SIG-M5 treated with dmso at 0.1 percent for 504 hours (cell line): ENCODE data around the gene LHX6.

Experiments
- DNase-seq: peaks from one replicate; lab custom pipeline; 2025; ENCODE audit not compliant: unreplicated experiment; lab: John Stamatoyannopoulos, UW

LHX6 gene

DNA sequence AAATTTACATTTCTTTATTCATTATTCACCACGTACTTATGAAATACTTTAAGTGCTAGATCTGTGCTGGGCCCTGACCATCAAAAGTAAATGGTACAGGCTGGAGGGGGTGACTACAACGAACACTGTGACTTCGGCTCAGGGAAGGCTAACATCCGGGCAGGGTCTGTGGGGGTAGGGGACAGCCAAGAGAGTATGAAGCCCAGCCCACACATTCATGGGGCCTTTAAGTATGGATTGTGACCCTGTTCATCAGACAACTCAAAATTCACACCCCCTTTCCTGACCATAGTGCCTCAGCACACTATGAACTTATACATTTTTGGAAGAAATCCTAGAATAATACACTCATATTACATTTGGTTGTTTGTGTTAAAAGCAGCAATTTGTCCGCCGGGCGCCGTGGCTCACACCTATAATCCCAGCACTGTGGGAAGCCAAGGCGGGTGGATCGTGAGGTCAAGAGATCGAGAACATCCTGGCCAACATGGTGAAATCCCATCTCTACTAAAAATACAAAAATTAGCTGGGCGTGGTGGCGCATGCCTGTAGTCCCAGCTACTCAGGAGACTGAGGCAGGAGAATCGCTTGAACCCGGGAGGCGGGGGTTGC is 35.7 kb downstream of the LHX6 start:
- DNase-seq = no peak

DNA sequence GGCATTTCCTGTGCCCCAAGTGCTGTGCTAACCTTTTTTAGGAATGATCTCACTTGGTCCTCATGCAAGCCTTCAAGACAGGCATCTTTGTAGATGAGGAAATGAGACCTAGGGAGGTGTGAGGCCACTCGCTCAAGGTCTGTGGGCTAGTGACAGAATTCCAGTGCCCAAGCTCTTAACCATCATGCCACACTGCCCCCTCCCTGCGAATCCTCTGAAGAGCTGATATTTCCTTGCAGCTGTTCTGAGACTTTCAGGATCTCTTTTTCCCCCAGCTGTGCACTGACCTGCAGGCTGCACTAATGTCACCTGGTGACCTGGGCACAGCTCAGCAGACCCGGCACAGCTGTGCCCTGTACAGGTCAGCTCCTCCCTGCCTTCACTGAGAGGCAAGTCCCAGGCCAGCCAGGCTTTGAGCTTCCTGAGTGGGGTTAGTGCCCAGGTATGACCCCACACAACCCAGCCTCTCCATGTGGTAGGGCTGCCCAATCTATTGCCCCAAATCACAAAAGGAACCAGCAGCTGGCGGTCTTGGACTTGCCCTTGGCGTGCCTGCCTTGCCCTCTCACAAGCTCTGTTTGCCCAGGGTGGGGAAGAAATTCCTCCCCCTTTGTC is 36.4 kb downstream of the LHX6 start:
- DNase-seq = no peak

DNA sequence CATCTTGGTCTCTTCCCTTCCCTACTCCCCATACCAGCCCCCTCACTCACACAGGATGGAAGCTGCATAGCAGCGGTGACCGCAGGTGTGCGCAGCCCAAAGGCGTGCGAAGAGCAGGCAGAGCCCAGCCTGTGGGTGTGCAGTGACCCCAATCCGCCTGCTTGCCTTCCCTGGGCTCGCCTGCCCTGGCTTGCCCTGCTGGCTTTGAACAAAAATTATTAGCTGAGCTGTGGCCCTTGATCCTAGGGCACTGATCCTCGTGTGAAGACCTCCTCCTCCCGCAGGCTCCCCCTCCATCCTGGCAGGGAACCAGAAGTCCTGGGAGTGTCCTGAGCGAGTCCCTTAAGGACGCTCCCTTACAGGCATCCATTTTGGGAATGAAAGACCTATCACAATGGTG is 37.2 kb downstream of the LHX6 start:
- DNase-seq = no peak

GRCh38 chr9:122190597-122191381 is 38.0 kb downstream of the LHX6 start:
- DNase-seq = no peak

GRCh38 chr9:122188369-122188768 is 40.4 kb downstream of the LHX6 start:
- DNase-seq = no peak

DNA sequence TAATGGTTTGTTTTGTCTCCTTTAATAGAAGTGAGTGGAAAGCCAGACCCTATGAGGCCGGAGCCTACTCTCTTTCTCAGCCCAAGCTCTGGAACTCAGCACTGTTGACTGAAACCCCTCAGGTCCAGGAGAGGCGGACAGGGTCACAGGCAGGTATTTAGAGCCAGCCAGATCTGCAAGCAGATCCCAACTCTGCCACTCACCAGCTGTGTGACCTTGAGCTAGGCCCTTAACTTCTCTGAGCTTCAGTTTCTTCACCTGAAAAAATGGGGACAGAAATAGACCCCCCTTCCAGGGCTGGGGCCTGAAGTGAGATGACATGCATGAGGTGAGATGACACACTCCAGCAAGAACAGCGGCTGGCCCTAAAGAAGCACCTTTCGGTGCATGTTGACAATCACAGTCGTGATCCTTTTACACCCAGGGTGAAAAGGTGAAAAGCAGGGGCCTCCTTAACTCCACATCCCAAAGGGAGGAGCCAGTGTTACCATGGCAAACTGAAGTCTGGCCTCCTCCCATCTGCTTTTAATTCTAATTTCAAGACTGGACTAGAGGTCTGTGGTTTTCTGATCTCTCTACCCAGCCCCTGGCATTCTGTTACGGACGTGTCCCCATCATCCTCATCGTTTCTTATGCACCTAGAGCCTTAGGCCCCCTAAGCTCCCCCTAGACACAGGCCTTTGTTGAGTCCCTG is 41.8 kb downstream of the LHX6 start:
- no peak for DNase-seq

DNA sequence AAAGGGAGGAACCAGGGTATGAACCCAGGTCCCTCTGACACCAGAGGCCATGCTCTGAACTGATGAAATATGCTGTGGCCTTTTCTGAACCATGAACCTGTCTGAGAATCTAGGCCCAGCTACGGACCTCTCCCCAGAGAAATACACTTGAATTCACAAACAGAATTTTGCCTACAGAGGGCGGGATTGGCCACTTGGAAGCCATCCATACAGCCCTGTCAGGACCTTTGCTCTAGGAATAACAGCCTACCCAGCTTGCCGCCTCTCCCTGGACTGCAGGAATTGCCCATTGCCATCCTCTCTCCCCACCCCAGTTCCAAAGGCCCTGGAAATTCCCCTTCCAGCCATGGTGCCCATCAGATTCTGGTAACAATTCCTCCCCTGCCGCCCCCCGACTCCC is 42.5 kb downstream of the LHX6 start:
- DNase-seq = no peak

DNA sequence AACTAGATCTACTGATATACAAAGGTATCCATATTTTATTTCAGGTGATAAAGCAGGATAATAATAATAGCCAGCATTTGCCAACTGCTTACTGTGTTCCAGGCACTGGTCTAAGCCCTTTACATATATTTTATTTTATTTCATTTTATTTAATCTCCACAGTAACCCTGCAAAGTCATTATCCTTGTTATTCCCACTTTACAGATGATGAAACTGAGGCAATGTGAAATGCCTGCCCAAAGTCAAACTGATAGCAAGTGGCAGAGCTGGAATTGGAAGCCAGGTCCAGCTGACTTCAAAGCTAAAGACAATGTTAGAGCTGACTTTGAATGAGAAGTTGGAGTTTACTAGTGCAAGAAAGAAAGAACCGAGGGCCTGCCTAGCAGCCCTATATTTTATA is 44.2 kb downstream of the LHX6 start:
- no peak for DNase-seq

DNA sequence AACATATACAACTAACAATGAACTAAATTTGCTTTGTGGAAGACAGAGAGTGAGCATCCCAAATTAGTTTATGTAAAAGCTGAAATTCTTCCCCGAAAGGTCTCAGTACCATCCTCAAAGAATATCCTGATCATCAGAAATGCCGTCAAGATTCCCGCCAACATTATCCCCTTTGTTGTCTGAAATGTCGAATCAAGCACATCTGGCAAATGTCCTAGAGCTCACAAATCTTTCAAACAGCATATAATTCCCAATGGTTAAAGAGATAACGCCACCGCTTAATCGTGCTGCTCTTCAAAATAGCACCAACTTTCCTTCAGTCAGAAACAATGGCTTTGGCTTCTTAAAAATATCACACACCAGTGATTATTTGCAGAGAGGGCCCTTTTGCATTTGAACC is 45.3 kb downstream of the LHX6 start:
- DNase-seq = no peak

- DNase-seq = no peak
Measured at GRCh38 chr9:122180633-122181032, 48.1 kb downstream of the LHX6 start.

GRCh38 chr9:122179690-122180074 is 49.1 kb downstream of the LHX6 start:
- no peak for DNase-seq

GRCh38 chr9:122179054-122179689 is 49.6 kb downstream of the LHX6 start:
- DNase-seq = no peak

GRCh38 chr9:122176916-122177315 is 51.8 kb downstream of the LHX6 start:
- no peak for DNase-seq

- DNase-seq = no peak
Measured at GRCh38 chr9:122173670-122174069, 55.1 kb downstream of the LHX6 start.

GRCh38 chr9:122172131-122172530 is 56.6 kb downstream of the LHX6 start:
- DNase-seq = no peak

- no peak for DNase-seq
Measured at GRCh38 chr9:122168356-122168755, 60.4 kb downstream of the LHX6 start.

GRCh38 chr9:122164286-122164685 is 64.5 kb downstream of the LHX6 start:
- no peak for DNase-seq

DNA sequence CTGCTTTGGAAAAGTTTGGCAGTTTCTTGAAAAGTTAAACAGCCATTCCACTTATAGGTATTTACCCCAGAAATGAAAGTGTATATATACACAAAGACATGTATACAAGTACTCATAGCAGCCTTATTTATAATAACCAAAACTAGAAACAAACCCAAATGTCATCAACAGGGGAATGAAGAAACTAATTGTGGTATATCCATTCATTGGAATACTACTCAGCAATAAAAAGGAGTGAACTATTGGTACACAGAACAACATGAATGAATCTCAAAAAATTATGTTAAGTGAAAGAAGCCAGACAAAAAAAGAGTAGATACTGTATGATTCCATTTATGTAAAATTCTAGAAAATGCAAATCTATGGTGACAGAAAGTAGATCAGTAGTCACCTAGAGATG is 66.3 kb downstream of the LHX6 start:
- no peak for DNase-seq

- DNase-seq = no peak
Measured at GRCh38 chr9:122159925-122160246, 68.9 kb downstream of the LHX6 start.

DNA sequence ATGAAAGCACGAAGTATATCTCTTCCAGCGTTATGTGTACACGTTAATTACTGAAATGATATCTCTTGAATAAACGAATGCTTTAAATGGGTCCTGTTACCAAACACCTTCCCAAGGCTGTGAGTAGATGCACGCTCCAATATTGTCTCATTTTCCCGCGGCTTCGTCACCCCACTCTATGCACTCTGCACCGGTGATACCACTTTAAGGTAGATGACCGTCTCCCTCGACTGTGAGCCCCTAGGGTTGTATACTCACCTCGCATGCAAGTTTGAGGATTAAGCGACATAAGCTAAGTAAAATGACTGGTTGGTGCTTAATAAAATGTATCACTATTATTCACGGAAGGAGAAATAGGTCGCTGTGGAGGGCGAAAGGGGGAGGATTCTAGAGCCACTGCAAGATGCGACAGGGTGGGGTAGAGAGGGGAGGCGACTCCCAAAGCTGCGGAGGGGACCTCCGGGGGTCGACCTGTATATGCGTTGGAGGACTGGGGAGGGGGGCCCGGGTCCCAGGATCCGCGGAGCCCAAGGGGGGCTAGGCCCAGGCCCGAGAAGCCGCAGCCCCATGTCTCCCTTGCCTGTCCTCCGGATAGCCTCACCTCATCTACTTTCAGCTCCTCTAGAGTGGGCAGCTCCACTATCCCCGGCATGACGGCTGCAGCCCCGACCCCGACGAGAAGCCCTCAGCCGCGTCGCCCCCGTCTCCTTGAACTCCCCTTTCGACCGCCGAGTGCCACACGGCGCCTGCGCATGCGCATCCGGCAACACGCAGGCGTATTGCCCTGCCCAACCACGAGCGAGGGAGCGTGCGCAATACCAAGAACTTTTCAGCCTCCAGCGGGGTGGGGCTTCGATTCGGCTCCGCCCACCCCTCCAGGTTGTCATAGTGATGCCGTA is 69.5 kb downstream of the LHX6 start, which contains the start of the genes MORN5 and NDUFA8:
MORN5 (plus strand) TSS at position 883 of the 899 bp plus-strand sequence. CDS start 65 bp downstream, outside the sequence.
NDUFA8 (minus strand) TSS at position 754 of the 899 bp plus-strand sequence; CDS start at position 652, 102 bp downstream.
- DNase-seq = peak; percentile 91
